ENCODE data around the gene ASTL. TPM values are rescaled to one million over a fixed set of nuclear protein-coding genes. Genes with fewer than 3 reads are reported as not detected.

Gene ASTL
- total RNA-seq, 1 experiment from 2014 or later = not detected

- H3K4me3 ChIP-seq (ENCODE audit: low read length) = no peak overlapping the region
- H3K4me2 ChIP-seq (ENCODE audit: low read length) = no peak overlapping the region
- ATAC-seq (no peak), DNase-seq (no peak)
- no peaks in the 10 kb centered on the region for H3F3A ChIP-seq (ENCODE audit: low read length, unreplicated experiment)
- H3K27ac ChIP-seq (ENCODE audit: low read length) = no peak overlapping the region
- no peaks in the 10 kb centered on the region for H3K9me2 ChIP-seq (replicated peaks; ENCODE audit: low read length)
- H3K27me3 ChIP-seq (ENCODE audit: low read length) = no peaks in the 10 kb centered on the region
- no peak overlapping the region for H3K9ac ChIP-seq (ENCODE audit: low read length)
- no peaks in the 10 kb centered on the region for H3K9me3 ChIP-seq (ENCODE audit: low read length)
- ChIA-PET CTCF (no interaction called here), POLR2A (ENCODE audit: unreplicated experiment) (no interaction called here)
- no peak overlapping the region for H2AFZ ChIP-seq (ENCODE audit: low read length)
- H3K4me1 ChIP-seq (ENCODE audit: insufficient read depth, low read length) = no peaks in the 10 kb centered on the region
- intact Hi-C loops (cut with micrococcal nuclease) = no loop called here
- TF ChIP-seq, protein P1, sequence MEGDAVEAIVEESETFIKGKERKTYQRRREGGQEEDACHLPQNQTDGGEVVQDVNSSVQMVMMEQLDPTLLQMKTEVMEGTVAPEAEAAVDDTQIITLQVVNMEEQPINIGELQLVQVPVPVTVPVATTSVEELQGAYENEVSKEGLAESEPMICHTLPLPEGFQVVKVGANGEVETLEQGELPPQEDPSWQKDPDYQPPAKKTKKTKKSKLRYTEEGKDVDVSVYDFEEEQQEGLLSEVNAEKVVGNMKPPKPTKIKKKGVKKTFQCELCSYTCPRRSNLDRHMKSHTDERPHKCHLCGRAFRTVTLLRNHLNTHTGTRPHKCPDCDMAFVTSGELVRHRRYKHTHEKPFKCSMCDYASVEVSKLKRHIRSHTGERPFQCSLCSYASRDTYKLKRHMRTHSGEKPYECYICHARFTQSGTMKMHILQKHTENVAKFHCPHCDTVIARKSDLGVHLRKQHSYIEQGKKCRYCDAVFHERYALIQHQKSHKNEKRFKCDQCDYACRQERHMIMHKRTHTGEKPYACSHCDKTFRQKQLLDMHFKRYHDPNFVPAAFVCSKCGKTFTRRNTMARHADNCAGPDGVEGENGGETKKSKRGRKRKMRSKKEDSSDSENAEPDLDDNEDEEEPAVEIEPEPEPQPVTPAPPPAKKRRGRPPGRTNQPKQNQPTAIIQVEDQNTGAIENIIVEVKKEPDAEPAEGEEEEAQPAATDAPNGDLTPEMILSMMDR (conservative IDR thresholded peaks at IDR 0.05; ENCODE audit: low read depth, low read length) = no peak
- TF ChIP-seq EZH2phosphoT487 (IDR thresholded peaks at IDR 0.05; ENCODE audit: borderline replicate concordance, low read length) = no peak
- TF ChIP-seq EZH2 (IDR thresholded peaks at IDR 0.05; ENCODE audit: low read length, unreplicated experiment) = no peak
- no peaks in the 10 kb centered on the region for H3K36me3 ChIP-seq (ENCODE audit: low read depth, low read length)
- H4K20me1 ChIP-seq (ENCODE audit: low read length) = no peaks in the 10 kb centered on the region
- BruUV-seq (replicated peaks) = no TSS peak
- no peaks in the 10 kb centered on the region for H3K79me2 ChIP-seq (ENCODE audit: low read length)
Observed at GRCh38 chr2:96097951-96098823, 40.1 kb downstream of the ASTL start.

GRCh38 chr2:96097441-96097840, 40.9 kb downstream of the ASTL start:
- H3F3A ChIP-seq (ENCODE audit: low read length, unreplicated experiment) = no peaks in the 10 kb centered on the region
- H3K4me1 ChIP-seq (ENCODE audit: insufficient read depth, low read length) = no peaks in the 10 kb centered on the region
- intact Hi-C loops (cut with micrococcal nuclease) = no loop called here
- TF ChIP-seq, protein P1 (conservative IDR thresholded peaks at IDR 0.05; ENCODE audit: low read depth, low read length) = no peak
- TF ChIP-seq EZH2 (IDR thresholded peaks at IDR 0.05; ENCODE audit: low read length, unreplicated experiment) = no peak
- no peak for TF ChIP-seq EZH2phosphoT487 (IDR thresholded peaks at IDR 0.05; ENCODE audit: borderline replicate concordance, low read length)
- no peaks in the 10 kb centered on the region for H3K27me3 ChIP-seq (ENCODE audit: low read length)
- H3K4me3 ChIP-seq (ENCODE audit: low read length) = no peak overlapping the region
- H3K79me2 ChIP-seq (ENCODE audit: low read length) = no peaks in the 10 kb centered on the region
- H3K4me2 ChIP-seq (ENCODE audit: low read length) = no peak overlapping the region
- no peak overlapping the region for H3K27ac ChIP-seq (ENCODE audit: low read length)
- no peak overlapping the region for H3K9ac ChIP-seq (ENCODE audit: low read length)
- no peak for ATAC-seq
- no peaks in the 10 kb centered on the region for H3K9me2 ChIP-seq (replicated peaks; ENCODE audit: low read length)
- no peak overlapping the region for H2AFZ ChIP-seq (ENCODE audit: low read length)
- no peaks in the 10 kb centered on the region for H4K20me1 ChIP-seq (ENCODE audit: low read length)
- H3K9me3 ChIP-seq (ENCODE audit: low read length) = no peaks in the 10 kb centered on the region
- H3K36me3 ChIP-seq (ENCODE audit: low read depth, low read length) = no peaks in the 10 kb centered on the region
- CTCF ChIA-PET = no interaction called here
- BruUV-seq (replicated peaks) = no TSS peak
- DNase-seq = no peak
- POLR2A ChIA-PET (ENCODE audit: unreplicated experiment) = no interaction called here

DNA sequence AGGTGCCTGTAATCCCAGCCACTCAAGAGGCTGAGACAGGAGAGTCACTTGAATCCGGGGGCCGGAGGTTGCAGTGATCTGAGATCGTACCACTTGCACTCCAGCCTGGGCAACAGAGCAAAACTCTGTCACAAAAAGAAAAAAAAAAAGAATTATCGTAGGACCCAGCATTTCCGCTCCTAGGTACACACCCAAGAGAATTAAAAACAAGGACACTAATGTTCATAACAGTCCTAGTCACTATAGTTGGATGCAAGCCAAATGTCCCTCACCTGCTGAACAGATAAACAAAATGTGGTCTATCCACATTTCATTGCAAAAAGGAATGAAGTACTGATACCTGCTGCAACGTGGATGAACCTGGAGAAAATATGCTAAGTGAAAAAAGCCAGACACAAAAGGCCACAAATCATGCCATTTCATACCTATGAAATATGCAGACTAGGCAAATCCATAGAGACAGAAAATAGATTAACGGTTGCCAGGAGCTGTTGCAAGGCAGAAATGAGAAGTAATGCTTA, 43.1 kb downstream of the ASTL start:
- no peaks in the 10 kb centered on the region for H3K4me1 ChIP-seq (ENCODE audit: insufficient read depth, low read length)
- no peak overlapping the region for H2AFZ ChIP-seq (ENCODE audit: low read length)
- intact Hi-C loops (cut with micrococcal nuclease) = no loop called here
- BruUV-seq (replicated peaks) = no TSS peak
- TF ChIP-seq EZH2 (IDR thresholded peaks at IDR 0.05; ENCODE audit: low read length, unreplicated experiment) (no peak), EZH2phosphoT487 (IDR thresholded peaks at IDR 0.05; ENCODE audit: borderline replicate concordance, low read length) (no peak)
- TF ChIP-seq, protein P1 (conservative IDR thresholded peaks at IDR 0.05; ENCODE audit: low read depth, low read length) = no peak
- H3K9me3 ChIP-seq (ENCODE audit: low read length) = no peaks in the 10 kb centered on the region
- H3K27me3 ChIP-seq (ENCODE audit: low read length) = no peaks in the 10 kb centered on the region
- ChIA-PET POLR2A (ENCODE audit: unreplicated experiment) (no interaction called here), CTCF (no interaction called here)
- no peak for ATAC-seq
- H3K79me2 ChIP-seq (ENCODE audit: low read length) = no peaks in the 10 kb centered on the region
- H3K4me3 ChIP-seq (ENCODE audit: low read length) = no peak overlapping the region
- no peak overlapping the region for H3K4me2 ChIP-seq (ENCODE audit: low read length)
- no peaks in the 10 kb centered on the region for H3K36me3 ChIP-seq (ENCODE audit: low read depth, low read length)
- no peaks in the 10 kb centered on the region for H3K9me2 ChIP-seq (replicated peaks; ENCODE audit: low read length)
- no peaks in the 10 kb centered on the region for H4K20me1 ChIP-seq (ENCODE audit: low read length)
- H3K9ac ChIP-seq (ENCODE audit: low read length) = no peak overlapping the region
- H3F3A ChIP-seq (ENCODE audit: low read length, unreplicated experiment) = no peaks in the 10 kb centered on the region
- no peak overlapping the region for H3K27ac ChIP-seq (ENCODE audit: low read length)
- DNase-seq = no peak

Data from PC-3 (cell line).